Measurements from ENCODE around the gene IFNL4.
"Not testable (repeated sequence)": the region's sequence is repeated elsewhere in the genome, so short reads cannot be mapped to it uniquely, and the experiment has no call there.

Gene IFNL4

GRCh38 chr19:39282021-39282420 is 33.4 kb upstream of the IFNL4 start:
- TF ChIP-seq CTCF (IDR thresholded peaks at IDR 0.05; ENCODE audit: low read depth, low read length, missing control alignments): no peak
- DNase-seq (ENCODE audit: extremely low read depth, low read depth): no peak
- no peak overlapping the region for H3K4me3 ChIP-seq (replicated peaks; ENCODE audit: low read depth, low read length)

GRCh38 chr19:39277598-39277997 is 28.9 kb upstream of the IFNL4 start:
- TF ChIP-seq CTCF (IDR thresholded peaks at IDR 0.05; ENCODE audit: low read depth, low read length, missing control alignments): no peak
- H3K4me3 ChIP-seq (replicated peaks; ENCODE audit: low read depth, low read length): no peak overlapping the region
- no peak for DNase-seq (ENCODE audit: extremely low read depth, low read depth)

GRCh38 chr19:39276740-39277139 is 28.1 kb upstream of the IFNL4 start:
- DNase-seq (ENCODE audit: extremely low read depth, low read depth): no peak
- no peak for TF ChIP-seq CTCF (IDR thresholded peaks at IDR 0.05; ENCODE audit: low read depth, low read length, missing control alignments)

GRCh38 chr19:39275578-39275977 is 26.9 kb upstream of the IFNL4 start:
- TF ChIP-seq CTCF (IDR thresholded peaks at IDR 0.05; ENCODE audit: low read depth, low read length, missing control alignments): no peak
- no peak for DNase-seq (ENCODE audit: extremely low read depth, low read depth)
- no peak overlapping the region for H3K4me3 ChIP-seq (replicated peaks; ENCODE audit: low read depth, low read length)

More at GRCh38 chr19:39276740-39277139, 28.1 kb upstream of the IFNL4 start:
- no peak overlapping the region for H3K4me3 ChIP-seq (replicated peaks; ENCODE audit: low read depth, low read length)

GRCh38 chr19:39273859-39274258 is 25.2 kb upstream of the IFNL4 start:
- not testable (repeated sequence) for H3K4me3 ChIP-seq (replicated peaks; ENCODE audit: low read depth, low read length); DNase-seq (ENCODE audit: extremely low read depth, low read depth)

GRCh38 chr19:39270036-39270871 is 21.6 kb upstream of the IFNL4 start:
- TF ChIP-seq CTCF (IDR thresholded peaks at IDR 0.05; ENCODE audit: low read depth, low read length, missing control alignments): no peak

GRCh38 chr19:39269369-39269768 is 20.7 kb upstream of the IFNL4 start:
- DNase-seq (ENCODE audit: extremely low read depth, low read depth); H3K4me3 ChIP-seq (replicated peaks; ENCODE audit: low read depth, low read length): not testable (repeated sequence)

More at GRCh38 chr19:39270036-39270871, 21.6 kb upstream of the IFNL4 start:
- H3K4me3 ChIP-seq (replicated peaks; ENCODE audit: low read depth, low read length): no peak overlapping the region
- DNase-seq (ENCODE audit: extremely low read depth, low read depth): peak; percentile 11

- not testable (repeated sequence) for H3K4me3 ChIP-seq (replicated peaks; ENCODE audit: low read depth, low read length); DNase-seq (ENCODE audit: extremely low read depth, low read depth)
These were observed 20.0 kb upstream of the IFNL4 start for GRCh38 chr19:39268531-39269223.

GRCh38 chr19:39268085-39268484 is 19.4 kb upstream of the IFNL4 start, which contains the start of gene IFNL2:
Gene IFNL2 (plus strand): TSS chr19:39268396. CDS start chr19:39268569, 173 bp downstream.
- not testable (repeated sequence) for H3K4me3 ChIP-seq (replicated peaks; ENCODE audit: low read depth, low read length)

More at GRCh38 chr19:39268085-39268484, 19.4 kb upstream of the IFNL4 start, which contains the start of gene IFNL2:
- not testable (repeated sequence) for DNase-seq (ENCODE audit: extremely low read depth, low read depth)

All from HFF-Myc (cell line).